Cardiac muscle cell (in vitro differentiated cells and primary cell): ENCODE data around the gene ADAM8. TPM values are rescaled to one million over a fixed set of nuclear protein-coding genes. Genes with fewer than 3 reads are reported as not detected.
"Not testable (repeated sequence)": the region's sequence is repeated elsewhere in the genome, so short reads cannot be mapped to it uniquely, and the experiment has no call there.

Source experiments
- DNase-seq, 2 donors: peaks; one replicate each; pipeline versions ENCODE4 v3.0.0 to v3.0.0-alpha.2; 2010 to 2017; ENCODE audit warnings: low read depth in 1 of 2, low spot score in 1 of 2
- H3K27ac ChIP-seq: fragments of 200-600 bp; sonication (generic); 2 replicates; pipeline ENCODE4 v1.5.1; 2016
- H3K27me3 ChIP-seq: fragments of 200-600 bp; sonication (generic); 2 replicates; pipeline ENCODE4 v1.6.0; 2016; ENCODE audit warnings: control low read depth
- H3K36me3 ChIP-seq: fragments of 200-600 bp; sonication (generic); 2 replicates; pipeline ENCODE4 v1.5.1; 2016; ENCODE audit warnings: control low read depth
- H3K4me1 ChIP-seq: fragments of 200-600 bp; sonication (generic); 2 replicates; pipeline ENCODE4 v1.8.1; 2017; ENCODE audit warnings: low read depth, mild to moderate bottlenecking, mixed run types
- H3K4me3 ChIP-seq: fragments of 200-600 bp; sonication (generic); 2 replicates; pipeline ENCODE4 v1.5.1; 2016; ENCODE audit warnings: mild to moderate bottlenecking
- H3K9me3 ChIP-seq: fragments of 200-600 bp; sonication (generic); 2 replicates; pipeline ENCODE4 v1.5.1; 2017; ENCODE audit warnings: low read depth, mild to moderate bottlenecking, control low read depth
- polyA plus RNA-seq: library from polyadenylated mRNA; unstranded; fragments of >200 nt; fragmentation: Nextera tagmentation; extraction: Ambion mirVana; gene quantifications from 2 replicates; pipeline ENCODE4 v1.2.1, GENCODE V29; 2016
- total RNA-seq: library from RNA; depleted of rRNA; stranded (reverse); fragments of >200 nt; gene quantifications from 2 replicates; pipeline ENCODE4 v1.2.3, GENCODE V29; 2016
- TF ChIP-seq, protein P1 (sequence below): IDR thresholded peaks from 2 replicates; pipeline ENCODE4 v1.5.1; 2012; ENCODE audit warnings: low read depth, mild to moderate bottlenecking, low read length

Gene ADAM8
- 2.8 and 6.9 TPM in 2 replicates for total RNA-seq
- 2.3 and 3.7 TPM in 2 replicates for polyA plus RNA-seq

DNA sequence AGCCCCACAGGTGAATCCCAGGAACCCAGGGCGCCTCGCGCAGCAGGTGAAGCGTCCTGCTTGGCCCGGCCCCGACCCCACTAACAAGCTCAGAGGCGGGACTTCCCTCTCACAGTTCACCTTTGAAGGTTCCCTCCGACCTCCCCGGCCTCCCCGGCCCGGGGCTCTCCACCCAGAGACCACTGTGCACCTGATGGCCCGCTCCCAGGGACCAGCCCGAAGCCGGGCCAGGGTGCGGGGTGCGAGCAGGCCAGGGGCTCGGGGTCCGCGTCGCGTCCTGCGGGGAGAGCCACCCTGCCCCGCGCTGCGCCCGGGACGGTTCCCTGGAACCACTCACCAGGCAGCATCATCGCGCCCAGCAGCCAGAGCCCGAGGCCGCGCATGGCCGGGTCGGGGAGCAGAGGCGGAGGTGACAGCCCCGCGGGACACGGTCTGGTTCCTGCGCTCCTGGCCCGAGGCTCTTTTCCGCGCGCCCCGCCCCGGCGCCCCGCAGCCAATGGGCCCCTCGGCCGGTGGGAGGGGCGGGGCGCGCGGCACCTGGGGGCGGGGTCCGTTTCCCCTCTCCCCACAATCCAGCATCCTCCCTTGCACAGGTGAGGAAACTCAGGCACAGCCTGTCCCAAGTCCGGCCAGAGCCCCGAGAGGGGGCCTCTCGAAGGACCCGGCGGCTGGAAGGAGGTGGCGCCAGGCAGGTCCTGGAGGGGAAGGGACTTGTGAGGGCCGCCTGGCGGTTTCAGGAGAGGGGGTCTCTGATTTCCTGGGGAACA is at the start of gene ADAM8:
Gene ADAM8 (minus strand): TSS at position 434 of the 767 bp plus-strand sequence. CDS start 51 bp downstream, at position 383.
- peaks cover 9% of the 10 kb centered on the region for H3K27me3 ChIP-seq
- no peaks in the 10 kb centered on the region for H3K9me3 ChIP-seq
- no peak within 1 kb of the TSS for H3K27ac ChIP-seq
- H3K4me3 ChIP-seq, result peak within 1 kb of the TSS; percentile 7
- TF ChIP-seq, protein P1, sequence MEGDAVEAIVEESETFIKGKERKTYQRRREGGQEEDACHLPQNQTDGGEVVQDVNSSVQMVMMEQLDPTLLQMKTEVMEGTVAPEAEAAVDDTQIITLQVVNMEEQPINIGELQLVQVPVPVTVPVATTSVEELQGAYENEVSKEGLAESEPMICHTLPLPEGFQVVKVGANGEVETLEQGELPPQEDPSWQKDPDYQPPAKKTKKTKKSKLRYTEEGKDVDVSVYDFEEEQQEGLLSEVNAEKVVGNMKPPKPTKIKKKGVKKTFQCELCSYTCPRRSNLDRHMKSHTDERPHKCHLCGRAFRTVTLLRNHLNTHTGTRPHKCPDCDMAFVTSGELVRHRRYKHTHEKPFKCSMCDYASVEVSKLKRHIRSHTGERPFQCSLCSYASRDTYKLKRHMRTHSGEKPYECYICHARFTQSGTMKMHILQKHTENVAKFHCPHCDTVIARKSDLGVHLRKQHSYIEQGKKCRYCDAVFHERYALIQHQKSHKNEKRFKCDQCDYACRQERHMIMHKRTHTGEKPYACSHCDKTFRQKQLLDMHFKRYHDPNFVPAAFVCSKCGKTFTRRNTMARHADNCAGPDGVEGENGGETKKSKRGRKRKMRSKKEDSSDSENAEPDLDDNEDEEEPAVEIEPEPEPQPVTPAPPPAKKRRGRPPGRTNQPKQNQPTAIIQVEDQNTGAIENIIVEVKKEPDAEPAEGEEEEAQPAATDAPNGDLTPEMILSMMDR, result no peak
- peaks cover 35% of the 10 kb centered on the region for H3K4me1 ChIP-seq
- peak in 1 of 2 donors; percentile 64 for DNase-seq
- no peaks in the 10 kb centered on the region for H3K36me3 ChIP-seq

DNA sequence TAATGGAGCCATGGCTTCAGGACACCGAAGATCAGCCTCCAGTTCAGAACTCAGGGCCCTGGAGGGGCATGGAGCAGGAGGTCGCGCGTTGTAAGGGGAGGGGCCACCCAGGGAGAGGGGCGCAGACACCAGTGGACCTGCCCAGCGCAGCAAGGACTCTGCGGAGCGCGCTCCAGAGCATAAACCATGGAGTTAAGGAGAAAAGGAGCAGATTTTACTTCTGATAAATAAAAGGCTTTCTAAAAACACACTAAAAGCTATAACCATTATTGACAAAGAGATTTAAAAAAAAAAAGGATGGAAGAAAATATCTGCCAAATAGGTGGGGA is 49.5 kb upstream of the ADAM8 start:
- no peak for DNase-seq
- peaks cover 2% of the 10 kb centered on the region for H3K4me1 ChIP-seq
- no peaks in the 10 kb centered on the region for H3K9me3 ChIP-seq
- TF ChIP-seq, protein P1, result no peak
- H3K27me3 ChIP-seq, result peaks cover 55% of the 10 kb centered on the region
- no peak overlapping the region for H3K27ac ChIP-seq
- no peaks in the 10 kb centered on the region for H3K36me3 ChIP-seq
- H3K4me3 ChIP-seq, result peak overlapping the region; percentile 28

DNA sequence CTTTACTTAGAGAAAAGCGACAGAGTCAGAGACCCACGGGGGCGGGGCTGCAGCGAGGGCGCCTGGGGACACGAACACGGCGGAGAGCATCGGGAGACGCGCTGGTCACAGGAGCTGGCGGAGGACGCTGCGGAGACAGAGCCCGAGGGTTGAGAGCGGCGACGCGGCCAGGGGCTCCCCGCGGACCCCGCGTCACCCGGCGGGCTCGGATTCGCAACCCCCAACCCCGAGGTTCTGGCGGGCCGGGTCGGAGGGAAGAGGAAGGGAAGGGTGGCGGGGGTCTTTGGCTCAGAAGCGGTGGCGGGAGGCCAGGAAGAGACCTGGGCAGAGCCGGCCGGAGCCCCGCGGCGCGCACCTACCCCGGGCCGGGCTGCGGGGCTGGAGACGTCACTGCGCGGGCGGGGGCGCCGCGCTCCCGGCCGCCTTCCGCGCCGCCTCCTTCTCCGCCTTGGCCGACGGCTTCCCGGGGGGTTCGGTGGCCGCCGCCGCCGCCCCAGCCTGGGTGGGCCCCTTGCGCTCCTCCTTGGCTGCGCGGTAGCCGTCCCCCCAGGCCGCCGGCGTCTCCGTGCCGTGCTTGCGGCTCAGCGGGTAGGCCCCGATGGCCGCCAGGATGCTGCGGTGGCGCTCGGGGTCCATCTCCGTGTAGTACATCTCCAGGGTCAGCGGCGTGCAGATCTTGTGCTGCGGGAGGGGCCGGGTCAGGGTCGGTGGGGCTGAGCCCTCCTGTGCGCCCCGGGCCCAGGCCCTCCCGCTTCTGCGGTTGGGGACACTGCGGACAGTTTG is 49.0 kb upstream of the ADAM8 start:
- Histone ChIP-seq H3K27me3 (peaks cover 50% of the 10 kb centered on the region), H3K4me1 (peaks cover 2% of the 10 kb centered on the region), H3K9me3 (no peaks in the 10 kb centered on the region), H3K27ac (no peak overlapping the region), H3K36me3 (no peaks in the 10 kb centered on the region), H3K4me3 (peak overlapping the region; percentile 28)
- peak in 1 of 2 donors; percentile 43 for DNase-seq
- TF ChIP-seq, protein P1, result no peak

DNA sequence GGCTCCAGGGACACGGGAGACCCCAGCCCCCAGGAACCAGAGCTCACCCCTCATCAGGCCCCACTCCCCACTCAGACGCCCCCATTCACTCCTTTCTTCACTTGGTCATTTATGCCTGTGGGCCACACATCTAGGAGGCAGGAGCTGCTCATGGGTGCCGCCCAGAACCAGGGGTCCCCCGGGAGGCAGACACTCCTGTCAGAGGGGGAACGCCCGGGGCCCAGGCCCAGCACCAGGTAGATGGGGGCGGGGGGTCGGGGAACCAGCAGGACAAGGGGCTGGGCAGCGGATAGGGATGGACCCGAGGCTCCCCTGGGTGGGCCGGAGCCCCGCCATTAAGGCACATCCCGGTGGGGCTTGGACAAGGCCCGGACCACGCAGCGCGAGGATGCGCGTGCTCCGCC is 48.2 kb upstream of the ADAM8 start:
- Histone ChIP-seq H3K27ac (no peak overlapping the region), H3K9me3 (no peaks in the 10 kb centered on the region), H3K27me3 (peaks cover 50% of the 10 kb centered on the region), H3K4me1 (peaks cover 2% of the 10 kb centered on the region), H3K36me3 (no peaks in the 10 kb centered on the region), H3K4me3 (no peak overlapping the region)
- TF ChIP-seq, protein P1, result no peak
- no peak for DNase-seq

DNA sequence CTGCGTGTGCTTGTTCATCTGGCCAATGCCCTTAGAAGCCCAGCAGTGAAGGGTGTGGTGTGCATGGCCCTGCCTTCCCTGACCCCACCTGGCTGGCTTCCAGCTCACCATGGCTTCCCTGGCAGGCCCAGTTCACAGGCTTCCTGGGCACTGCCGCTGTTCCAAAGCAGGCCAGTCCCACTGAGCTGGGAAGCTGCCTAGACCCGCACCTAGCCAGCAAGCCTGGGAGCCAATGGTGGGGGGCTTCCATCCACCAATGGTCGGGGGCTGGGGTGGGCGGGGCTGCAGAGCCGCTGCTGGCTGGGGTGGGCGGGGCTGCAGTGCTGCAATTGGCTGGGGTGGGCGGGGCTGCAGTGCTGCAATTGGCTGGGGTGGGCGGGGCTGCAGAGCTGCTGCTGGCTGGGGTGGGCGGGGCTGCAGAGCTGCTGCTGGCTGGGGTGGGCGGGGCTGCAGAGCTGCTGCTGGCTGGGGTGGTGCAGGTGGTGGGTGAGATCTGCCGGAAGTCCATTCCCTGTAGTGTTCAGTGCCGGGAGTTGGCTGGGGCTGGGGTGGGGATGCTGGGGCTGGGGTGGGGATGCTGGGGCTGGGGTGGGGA is 47.6 kb upstream of the ADAM8 start:
- no peak overlapping the region for H3K27ac ChIP-seq
- H3K4me1 ChIP-seq, result peaks cover 2% of the 10 kb centered on the region
- H3K4me3 ChIP-seq, result peak overlapping the region; percentile 15
- no peaks in the 10 kb centered on the region for H3K36me3 ChIP-seq
- DNase-seq, result peak; percentile 59 to 81
- no peaks in the 10 kb centered on the region for H3K9me3 ChIP-seq
- TF ChIP-seq, protein P1, result no peak
- H3K27me3 ChIP-seq, result peaks cover 46% of the 10 kb centered on the region

DNA sequence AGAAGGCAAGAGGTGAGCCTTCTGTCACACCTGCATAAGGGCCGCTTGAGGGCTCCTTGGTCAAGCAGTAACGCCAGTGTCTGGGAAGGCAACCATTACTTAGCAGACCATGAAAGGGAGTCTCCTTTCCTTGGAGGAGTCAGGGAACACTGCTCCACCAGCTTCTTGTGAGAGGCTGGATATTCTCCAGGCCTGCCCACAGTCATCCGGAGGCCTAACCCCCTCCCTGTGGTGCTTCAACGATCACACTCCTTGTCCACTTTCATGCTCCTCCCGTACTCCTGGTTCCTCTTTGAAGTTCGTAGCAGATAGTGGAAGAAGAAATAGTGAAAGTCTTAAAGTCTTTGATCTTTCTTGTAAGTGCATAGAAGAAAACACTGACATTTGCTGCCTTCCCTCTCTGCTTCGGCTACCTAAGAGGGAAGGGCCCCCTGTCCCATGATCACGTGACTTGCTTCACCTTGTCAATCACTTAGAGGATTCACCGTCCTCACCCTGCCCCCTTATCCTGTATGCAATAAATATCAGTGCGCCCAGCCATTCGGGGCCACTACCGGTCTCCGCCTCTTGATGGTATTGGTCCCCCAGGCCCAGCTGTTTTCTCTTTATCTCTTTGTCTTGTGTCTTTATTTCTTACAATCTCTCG is 45.5 kb upstream of the ADAM8 start:
- not testable (repeated sequence) for H3K27ac ChIP-seq, DNase-seq, H3K9me3 ChIP-seq, H3K4me1 ChIP-seq, H3K4me3 ChIP-seq, H3K36me3 ChIP-seq
- H3K27me3 ChIP-seq, result peaks cover 25% of the 10 kb centered on the region

DNA sequence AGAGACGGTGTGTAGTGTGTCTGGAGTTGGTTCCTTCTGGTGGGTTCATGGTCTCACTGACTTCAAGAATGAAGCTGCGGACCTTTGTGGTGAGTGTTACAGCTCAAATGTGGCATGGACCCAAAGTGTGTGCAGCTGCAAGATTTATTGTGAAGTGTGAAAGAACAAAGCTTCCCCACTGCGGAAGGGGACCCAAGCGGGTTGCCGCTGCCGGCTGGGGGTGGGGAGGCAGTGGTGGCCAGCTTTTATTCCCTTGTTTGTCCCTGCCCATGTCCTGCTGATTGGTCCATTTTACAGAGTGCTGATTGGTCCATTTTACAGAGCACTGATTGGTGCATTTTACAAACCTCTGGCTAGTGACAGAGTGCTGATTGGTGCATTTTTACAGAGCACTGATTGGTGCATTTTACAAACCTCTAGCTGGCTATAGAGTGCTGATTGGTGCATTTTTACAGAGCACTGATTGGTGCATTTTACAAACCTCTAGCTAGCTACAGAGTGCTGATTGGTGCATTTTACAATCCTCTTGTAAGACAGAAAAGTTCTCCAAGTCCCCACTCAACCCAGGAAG is 44.3 kb upstream of the ADAM8 start:
- not testable (repeated sequence) for DNase-seq, H3K9me3 ChIP-seq, H3K27ac ChIP-seq, H3K4me1 ChIP-seq, H3K4me3 ChIP-seq, H3K36me3 ChIP-seq
- peaks cover 12% of the 10 kb centered on the region for H3K27me3 ChIP-seq
